SK-N-SH (cell line): ENCODE data around the gene SRGAP3. TPM values are rescaled to one million over a fixed set of nuclear protein-coding genes. Genes with fewer than 3 reads are reported as not detected.

ENCODE experiments used
- CTCF ChIA-PET: fragments of 300-600, 350-600 bp; formaldehyde crosslinking; extraction: SDS; loops from one replicate; lab custom pipeline; 2021; lab: Yijun Ruan, JAX
- POLR2A ChIA-PET: fragments of 350-600 bp; sonication (Branson Sonifier 250); formaldehyde crosslinking; extraction: SDS; loops from one replicate; lab custom pipeline; 2020; ENCODE audit warnings: antibody characterized with exemption, inconsistent platforms; lab: Yijun Ruan, JAX
- DNase-seq: peaks from one replicate; pipeline ENCODE4 v3.0.0; 2012
- H2AFZ ChIP-seq: fragments of 200-600 bp; sonication (generic); 2 replicates; pipeline ENCODE4 v1.8.1; 2016; ENCODE audit warnings: antibody characterized with exemption, mild to moderate bottlenecking, low read depth
- H3F3A ChIP-seq: fragments of 200-600 bp; sonication (generic); replicated peaks from 2 replicates; pipeline ENCODE3; 2016; ENCODE audit warnings: antibody characterized with exemption, mild to moderate bottlenecking; ENCODE audit not compliant: insufficient read depth
- H3K27ac ChIP-seq, 2 experiments: fragments of 200-500 bp in 1 of 2; fragments of 200-600 bp in 1 of 2; sonication (Bioruptor generic) in 1 of 2; sonication (generic), shearing (Covaris generic) in 1 of 2; 2 replicates each; pipeline versions ENCODE4 v1.5.1 to v1.6.1; 2014 to 2016; ENCODE audit warnings: low read depth in 2 of 2, inconsistent platforms in 1 of 2, low read length in 1 of 2, mild to moderate bottlenecking in 1 of 2, mixed read lengths in 1 of 2
- H3K27me3 ChIP-seq: fragments of 200-600 bp; sonication (generic), shearing (Covaris generic); 2 replicates; pipeline ENCODE4 v1.6.1; 2016; ENCODE audit warnings: mixed run types; ENCODE audit not compliant: insufficient read depth
- H3K36me3 ChIP-seq, 2 experiments: fragments of 200-500 bp in 1 of 2; fragments of 200-600 bp in 1 of 2; sonication (Bioruptor generic) in 1 of 2; sonication (generic) in 1 of 2; replicated peaks in 1 of 2; 2 replicates each; pipeline versions ENCODE3 to v1.5.1; 2014 to 2016; ENCODE audit warnings: low read length in 1 of 2, mild to moderate bottlenecking in 1 of 2; ENCODE audit not compliant: insufficient read depth in 2 of 2, control insufficient read depth in 1 of 2
- H3K4me1 ChIP-seq, 2 experiments: fragments of 200-500 bp in 1 of 2; fragments of 200-600 bp in 1 of 2; sonication (Bioruptor generic) in 1 of 2; sonication (generic), shearing (Covaris generic) in 1 of 2; 2 replicates each; pipeline versions ENCODE4 v1.5.1 to v1.6.1; 2014 to 2016; ENCODE audit warnings: low read depth in 1 of 2, low read length in 1 of 2, mixed run types in 1 of 2; ENCODE audit not compliant: insufficient read depth in 2 of 2, control insufficient read depth in 1 of 2
- H3K4me2 ChIP-seq: fragments of 200-600 bp; sonication (generic), shearing (Covaris generic); 2 replicates; pipeline ENCODE4 v1.6.1; 2017; ENCODE audit warnings: mixed run types
- H3K4me3 ChIP-seq, 2 experiments: fragments of 200-500 bp in 1 of 2; fragments of 200-600 bp in 1 of 2; sonication (Bioruptor generic) in 1 of 2; sonication (generic), shearing (Covaris generic) in 1 of 2; 2 replicates each; pipeline versions ENCODE4 v1.5.1 to v1.8.1; 2014 to 2016; ENCODE audit warnings: low read depth in 2 of 2, inconsistent platforms in 1 of 2, low read length in 1 of 2, mild to moderate bottlenecking in 1 of 2, mixed read lengths in 1 of 2, moderate library complexity in 1 of 2
- H3K79me2 ChIP-seq: fragments of 200-600 bp; sonication (generic); 2 replicates; pipeline ENCODE4 v1.8.1; 2017; ENCODE audit warnings: mild to moderate bottlenecking; ENCODE audit not compliant: insufficient read depth
- H3K9ac ChIP-seq: fragments of 200-600 bp; sonication (generic); 2 replicates; pipeline ENCODE4 v1.6.1; 2017; ENCODE audit warnings: mixed run types
- H3K9me2 ChIP-seq: fragments of 200-600 bp; sonication (generic); 2 replicates; pipeline ENCODE4 v1.6.1; 2017; ENCODE audit warnings: mixed run types
- H3K9me3 ChIP-seq: fragments of 200-600 bp; sonication (generic); 2 replicates; pipeline ENCODE4 v1.6.1; 2017; ENCODE audit warnings: mixed run types, mild to moderate bottlenecking, moderate library complexity
- H4K20me1 ChIP-seq: fragments of 200-600 bp; sonication (generic); 2 replicates; pipeline ENCODE4 v1.6.1; 2017; ENCODE audit warnings: mild to moderate bottlenecking, mixed run types; ENCODE audit not compliant: insufficient read depth
- EZH2phosphoT487 ChIP-seq: fragments of 200-600 bp; sonication (generic); IDR thresholded peaks from 2 replicates; pipeline ENCODE4 v1.6.1; 2017; ENCODE audit warnings: low read depth, mixed run types, mild to moderate bottlenecking, antibody characterized with exemption, moderate library complexity, borderline replicate concordance
- FOXJ3 ChIP-seq: sonication (generic); formaldehyde crosslinking; IDR thresholded peaks from 2 replicates; pipeline ENCODE4 v1.5.1; 2020; ENCODE audit warnings: mild to moderate bottlenecking, missing genetic modification reagents
- FOXM1 ChIP-seq: IDR thresholded peaks from 2 replicates; pipeline ENCODE4 v1.4.0; 2012; ENCODE audit warnings: low read depth, mild to moderate bottlenecking
- JUND ChIP-seq: IDR thresholded peaks from 2 replicates; pipeline ENCODE4 v1.4.0; 2012
- MEF2A ChIP-seq: IDR thresholded peaks from 2 replicates; pipeline ENCODE4 v1.4.0; 2012; ENCODE audit warnings: low read depth, borderline replicate concordance
- MXI1 ChIP-seq: IDR thresholded peaks from 2 replicates; pipeline ENCODE4 v1.6.1; 2012; ENCODE audit warnings: mild to moderate bottlenecking, low read depth, low read length, improper control_type of control experiment
- NRF1 ChIP-seq: IDR thresholded peaks from 2 replicates; pipeline ENCODE4 v1.6.1; 2012; ENCODE audit warnings: low read depth, mild to moderate bottlenecking, low read length
- POLR2AphosphoS5 ChIP-seq: IDR thresholded peaks from 2 replicates; pipeline ENCODE4 v1.6.1; 2012; ENCODE audit warnings: low read depth, low read length
- RAD21 ChIP-seq: IDR thresholded peaks from 2 replicates; pipeline ENCODE4 v1.6.1; 2012; ENCODE audit warnings: mild to moderate bottlenecking, low read length
- SIN3A ChIP-seq: IDR thresholded peaks from 2 replicates; pipeline ENCODE4 v1.6.1; 2012; ENCODE audit warnings: low read depth, mild to moderate bottlenecking, low read length, moderate library complexity, borderline replicate concordance
- TAF1 ChIP-seq: IDR thresholded peaks from 2 replicates; pipeline ENCODE4 v1.6.1; 2012; ENCODE audit warnings: low read depth, mild to moderate bottlenecking, low read length, moderate library complexity, borderline replicate concordance
- YY1 ChIP-seq: IDR thresholded peaks from 2 replicates; pipeline ENCODE4 v1.4.0; 2012; ENCODE audit warnings: low read depth, mild to moderate bottlenecking
- WGBS: methylation state at CpG from one replicate; pipeline ENCODE4 v1.1.6; 2017; ENCODE audit warnings: low lambda C conversion rate; 5-methylcytosine and 5-hydroxymethylcytosine counted together
- polyA plus RNA-seq, 3 experiments: library from polyadenylated mRNA; depleted of rRNA; stranded (reverse); fragments of >200 nt; gene quantifications; 2 replicates each; pipeline ENCODE4 v1.2.3, GENCODE V29; 2012
- TF ChIP-seq, protein P1 (sequence below): IDR thresholded peaks from 2 replicates; pipeline ENCODE4 v1.4.0; 2012; ENCODE audit warnings: low read depth, borderline replicate concordance
- TF ChIP-seq, protein P2 (sequence below): fragments of 150-350 bp; IDR thresholded peaks from 2 replicates; pipeline ENCODE4 v1.6.1; 2017; ENCODE audit warnings: antibody characterized with exemption, low read length, low read depth, borderline replicate concordance
- TF ChIP-seq, protein P3 (sequence below): IDR thresholded peaks from 2 replicates; pipeline ENCODE4 v1.6.1; 2012; ENCODE audit warnings: mild to moderate bottlenecking, low read depth, low read length, moderate library complexity
- TF ChIP-seq, protein P4 (sequence below): fragments of 150-350 bp; IDR thresholded peaks from 2 replicates; pipeline ENCODE4 v1.6.1; 2016; ENCODE audit warnings: mild to moderate bottlenecking, low read depth, low read length
- TF ChIP-seq, protein P5 (sequence below): IDR thresholded peaks from 2 replicates; pipeline ENCODE4 v1.4.0; 2012; ENCODE audit warnings: low read depth

Gene SRGAP3
- polyA plus RNA-seq, 1 of the 3 experiments (the other 2 are of a cell fraction), result 2.8 TPM

DNA sequence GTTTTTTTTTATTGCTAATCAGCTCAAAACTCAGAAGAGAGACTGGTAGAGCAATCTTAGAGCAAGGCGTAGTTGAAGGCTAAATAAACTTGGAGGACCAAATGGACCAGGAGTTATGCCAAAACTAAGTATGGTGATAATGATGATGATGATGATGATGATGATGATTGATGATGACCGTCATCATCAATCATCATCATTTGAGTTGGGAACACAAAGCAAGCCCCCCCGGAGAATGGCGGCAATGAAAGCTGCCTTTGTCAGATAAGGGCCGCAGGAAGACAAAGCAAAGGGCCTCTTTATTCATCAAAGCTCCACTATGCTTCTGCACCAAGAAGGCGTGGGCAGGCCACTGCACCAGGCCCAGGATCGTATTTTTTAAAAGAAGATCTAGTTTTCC is 204.1 kb downstream of the SRGAP3 start:
- POLR2A ChIA-PET, result no interaction called here
- 81% methylated on average over 7 of the region's 7 CpGs for WGBS

More for the DNA sequence above, 204.1 kb downstream of the SRGAP3 start:
- H3K79me2 ChIP-seq, result no peaks in the 10 kb centered on the region
- H3K9me3 ChIP-seq, result no peaks in the 10 kb centered on the region
- no peak overlapping the region for H3K9ac ChIP-seq
- DNase-seq, result no peak
- no peak overlapping the region for H3K4me3 ChIP-seq
- no peak overlapping the region for H3K4me2 ChIP-seq
- H2AFZ ChIP-seq, result no peak overlapping the region
- no peaks in the 10 kb centered on the region for H3F3A ChIP-seq
- no peak for TF ChIP-seq FOXJ3 (CRISPR knock-in tag)
- no peak for TF ChIP-seq MXI1
- TF ChIP-seq, protein P1, sequence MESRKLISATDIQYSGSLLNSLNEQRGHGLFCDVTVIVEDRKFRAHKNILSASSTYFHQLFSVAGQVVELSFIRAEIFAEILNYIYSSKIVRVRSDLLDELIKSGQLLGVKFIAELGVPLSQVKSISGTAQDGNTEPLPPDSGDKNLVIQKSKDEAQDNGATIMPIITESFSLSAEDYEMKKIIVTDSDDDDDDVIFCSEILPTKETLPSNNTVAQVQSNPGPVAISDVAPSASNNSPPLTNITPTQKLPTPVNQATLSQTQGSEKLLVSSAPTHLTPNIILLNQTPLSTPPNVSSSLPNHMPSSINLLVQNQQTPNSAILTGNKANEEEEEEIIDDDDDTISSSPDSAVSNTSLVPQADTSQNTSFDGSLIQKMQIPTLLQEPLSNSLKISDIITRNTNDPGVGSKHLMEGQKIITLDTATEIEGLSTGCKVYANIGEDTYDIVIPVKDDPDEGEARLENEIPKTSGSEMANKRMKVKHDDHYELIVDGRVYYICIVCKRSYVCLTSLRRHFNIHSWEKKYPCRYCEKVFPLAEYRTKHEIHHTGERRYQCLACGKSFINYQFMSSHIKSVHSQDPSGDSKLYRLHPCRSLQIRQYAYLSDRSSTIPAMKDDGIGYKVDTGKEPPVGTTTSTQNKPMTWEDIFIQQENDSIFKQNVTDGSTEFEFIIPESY, result no peak
- no peak for TF ChIP-seq JUND
- no peak for TF ChIP-seq NRF1
- TF ChIP-seq, protein P2, sequence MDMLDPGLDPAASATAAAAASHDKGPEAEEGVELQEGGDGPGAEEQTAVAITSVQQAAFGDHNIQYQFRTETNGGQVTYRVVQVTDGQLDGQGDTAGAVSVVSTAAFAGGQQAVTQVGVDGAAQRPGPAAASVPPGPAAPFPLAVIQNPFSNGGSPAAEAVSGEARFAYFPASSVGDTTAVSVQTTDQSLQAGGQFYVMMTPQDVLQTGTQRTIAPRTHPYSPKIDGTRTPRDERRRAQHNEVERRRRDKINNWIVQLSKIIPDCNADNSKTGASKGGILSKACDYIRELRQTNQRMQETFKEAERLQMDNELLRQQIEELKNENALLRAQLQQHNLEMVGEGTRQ, result no peak
- TF ChIP-seq EZH2phosphoT487, result no peak
- TF ChIP-seq, protein P3, sequence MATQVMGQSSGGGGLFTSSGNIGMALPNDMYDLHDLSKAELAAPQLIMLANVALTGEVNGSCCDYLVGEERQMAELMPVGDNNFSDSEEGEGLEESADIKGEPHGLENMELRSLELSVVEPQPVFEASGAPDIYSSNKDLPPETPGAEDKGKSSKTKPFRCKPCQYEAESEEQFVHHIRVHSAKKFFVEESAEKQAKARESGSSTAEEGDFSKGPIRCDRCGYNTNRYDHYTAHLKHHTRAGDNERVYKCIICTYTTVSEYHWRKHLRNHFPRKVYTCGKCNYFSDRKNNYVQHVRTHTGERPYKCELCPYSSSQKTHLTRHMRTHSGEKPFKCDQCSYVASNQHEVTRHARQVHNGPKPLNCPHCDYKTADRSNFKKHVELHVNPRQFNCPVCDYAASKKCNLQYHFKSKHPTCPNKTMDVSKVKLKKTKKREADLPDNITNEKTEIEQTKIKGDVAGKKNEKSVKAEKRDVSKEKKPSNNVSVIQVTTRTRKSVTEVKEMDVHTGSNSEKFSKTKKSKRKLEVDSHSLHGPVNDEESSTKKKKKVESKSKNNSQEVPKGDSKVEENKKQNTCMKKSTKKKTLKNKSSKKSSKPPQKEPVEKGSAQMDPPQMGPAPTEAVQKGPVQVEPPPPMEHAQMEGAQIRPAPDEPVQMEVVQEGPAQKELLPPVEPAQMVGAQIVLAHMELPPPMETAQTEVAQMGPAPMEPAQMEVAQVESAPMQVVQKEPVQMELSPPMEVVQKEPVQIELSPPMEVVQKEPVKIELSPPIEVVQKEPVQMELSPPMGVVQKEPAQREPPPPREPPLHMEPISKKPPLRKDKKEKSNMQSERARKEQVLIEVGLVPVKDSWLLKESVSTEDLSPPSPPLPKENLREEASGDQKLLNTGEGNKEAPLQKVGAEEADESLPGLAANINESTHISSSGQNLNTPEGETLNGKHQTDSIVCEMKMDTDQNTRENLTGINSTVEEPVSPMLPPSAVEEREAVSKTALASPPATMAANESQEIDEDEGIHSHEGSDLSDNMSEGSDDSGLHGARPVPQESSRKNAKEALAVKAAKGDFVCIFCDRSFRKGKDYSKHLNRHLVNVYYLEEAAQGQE, result no peak
- TF ChIP-seq POLR2AphosphoS5, result no peak
- TF ChIP-seq RAD21, result no peak
- TF ChIP-seq TAF1, result no peak
- TF ChIP-seq MEF2A, result no peak
- no peak for TF ChIP-seq YY1
- TF ChIP-seq, protein P4, sequence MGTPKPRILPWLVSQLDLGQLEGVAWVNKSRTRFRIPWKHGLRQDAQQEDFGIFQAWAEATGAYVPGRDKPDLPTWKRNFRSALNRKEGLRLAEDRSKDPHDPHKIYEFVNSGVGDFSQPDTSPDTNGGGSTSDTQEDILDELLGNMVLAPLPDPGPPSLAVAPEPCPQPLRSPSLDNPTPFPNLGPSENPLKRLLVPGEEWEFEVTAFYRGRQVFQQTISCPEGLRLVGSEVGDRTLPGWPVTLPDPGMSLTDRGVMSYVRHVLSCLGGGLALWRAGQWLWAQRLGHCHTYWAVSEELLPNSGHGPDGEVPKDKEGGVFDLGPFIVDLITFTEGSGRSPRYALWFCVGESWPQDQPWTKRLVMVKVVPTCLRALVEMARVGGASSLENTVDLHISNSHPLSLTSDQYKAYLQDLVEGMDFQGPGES, result no peak
- no peak for TF ChIP-seq SIN3A
- TF ChIP-seq, protein P5, sequence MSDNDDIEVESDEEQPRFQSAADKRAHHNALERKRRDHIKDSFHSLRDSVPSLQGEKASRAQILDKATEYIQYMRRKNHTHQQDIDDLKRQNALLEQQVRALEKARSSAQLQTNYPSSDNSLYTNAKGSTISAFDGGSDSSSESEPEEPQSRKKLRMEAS, result no peak
- no peak for TF ChIP-seq FOXM1
- H3K4me1 ChIP-seq, result no peaks in the 10 kb centered on the region
- CTCF ChIA-PET, result interaction anchor here (1.5 to 1.9 kb wide), 3 partner anchors 14 to 57 kb away, joined by 4 to 7 read pairs (median 4); no protein-coding TSS in a partner anchor
- H3K27ac ChIP-seq, result no peak overlapping the region
- H3K36me3 ChIP-seq, result no peaks in the 10 kb centered on the region
- H3K9me2 ChIP-seq, result no peaks in the 10 kb centered on the region
- no peaks in the 10 kb centered on the region for H4K20me1 ChIP-seq
- H3K27me3 ChIP-seq, result no peaks in the 10 kb centered on the region
